Tibial nerve (tissue), 4 donors: ENCODE data around the gene RAPGEF5.

Experiments used
- CTCF ChIP-seq, 5 experiments: fragments of 200-600 bp in 3 of 5; fragments of 450-650 bp in 2 of 5; sonication (generic) in 3 of 5; IDR thresholded peaks; one replicate each; pipeline ENCODE4 v1.5.1; 2016 to 2019; ENCODE audit warnings: antibody characterized with exemption in 5 of 5, mild to moderate bottlenecking in 3 of 5, moderate library complexity in 2 of 5
- EP300 ChIP-seq, 2 donors: sonication (generic); formaldehyde crosslinking; IDR thresholded peaks; one replicate each; pipeline ENCODE4 v1.6.1; 2017; ENCODE audit warnings: antibody characterized with exemption in 2 of 2, mild to moderate bottlenecking in 1 of 2

GRCh38 chr7:22213081-22213480 is 143.9 kb downstream of the RAPGEF5 start:
- TF ChIP-seq EP300 (IDR thresholded peaks at IDR 0.05) (no peak), CTCF (IDR thresholded peaks at IDR 0.05) (no peak)
